Endothelial cell of umbilical vein (primary cell): ENCODE measurements around the gene PYGB. TPM values are rescaled to one million over a fixed set of nuclear protein-coding genes. Genes with fewer than 3 reads are reported as not detected.

Experiments used
- BruUV-seq: library from RNA; stranded (reverse); fragments of 400-500 nt; replicated peaks from 2 replicates; lab custom pipeline; 2021; lab: Mats Ljungman, UMichigan
- CTCF ChIA-PET: fragments of 300-600, 350-600 bp; sonication (Branson Sonifier 250); formaldehyde crosslinking; loops from one replicate; lab custom pipeline; 2021; ENCODE audit warnings: antibody characterized with exemption, inconsistent platforms; lab: Charles Lee
- POLR2A ChIA-PET: fragments of 300-600, 350-600 bp; sonication (Branson Sonifier 250); formaldehyde crosslinking; loops from one replicate; lab custom pipeline; 2021; ENCODE audit warnings: antibody characterized with exemption, inconsistent platforms; lab: Charles Lee
- DNase-seq: peaks from one replicate; pipeline ENCODE4 v3.0.0-alpha.2; 2011; ENCODE audit warnings: low read depth, low spot score
- FAIRE-seq: peaks from 2 replicates; lab custom pipeline; 2011; peaks lifted over from hg19 to GRCh38; lab: Jason Lieb, UNC
- H2AFZ ChIP-seq: 2 replicates; pipeline ENCODE4 v1.6.0; 2012; ENCODE audit warnings: low read depth, low read length, control low read depth, inconsistent platforms
- H3K27ac ChIP-seq: 2 replicates; pipeline ENCODE4 v1.5.1; 2011; ENCODE audit warnings: low read depth, mild to moderate bottlenecking, control low read depth, low read length, moderate library complexity; ENCODE audit not compliant: insufficient read depth
- H3K27me3 ChIP-seq, 2 experiments: 2 replicates each; pipeline versions ENCODE4 v1.6.0 to v1.6.1; 2011; ENCODE audit warnings: low read length in 2 of 2, mixed read lengths in 1 of 2; ENCODE audit not compliant: control insufficient read depth in 2 of 2, insufficient read depth in 2 of 2
- H3K36me3 ChIP-seq, 2 experiments: 2 replicates in 1 of 2; 3 replicates in 1 of 2; pipeline ENCODE4 v1.5.1; 2011; ENCODE audit warnings: low read length in 2 of 2, mild to moderate bottlenecking in 1 of 2, moderate library complexity in 1 of 2; ENCODE audit not compliant: control insufficient read depth in 2 of 2, insufficient read depth in 2 of 2; ENCODE audit errors: extremely low read depth in 1 of 2
- H3K4me1 ChIP-seq: 3 replicates; pipeline ENCODE4 v1.5.1; 2011; ENCODE audit warnings: mild to moderate bottlenecking, low read length; ENCODE audit not compliant: control insufficient read depth, insufficient read depth; ENCODE audit errors: extremely low read depth
- H3K4me2 ChIP-seq: 2 replicates; pipeline ENCODE4 v1.6.1; 2011; ENCODE audit warnings: low read length, control low read depth, mixed read lengths; ENCODE audit not compliant: insufficient read depth
- H3K4me3 ChIP-seq, 3 experiments: fragments of 200-600 bp in 1 of 3; sonication (generic), shearing (Covaris generic) in 1 of 3; replicated peaks in 1 of 3; 2 replicates each; pipeline ENCODE4 v1.5.1; 2011 to 2016; ENCODE audit warnings: control low read depth in 3 of 3, low read length in 3 of 3, mild to moderate bottlenecking in 2 of 3, inconsistent platforms in 1 of 3, low read depth in 1 of 3, moderate library complexity in 1 of 3; ENCODE audit not compliant: insufficient read depth in 1 of 3
- H3K79me2 ChIP-seq: 2 replicates; pipeline ENCODE4 v1.6.0; 2012; ENCODE audit warnings: low read length, inconsistent platforms; ENCODE audit not compliant: control insufficient read depth, insufficient read depth
- H3K9ac ChIP-seq: replicated peaks from 2 replicates; pipeline ENCODE3; 2011; ENCODE audit warnings: low read length, control low read depth; ENCODE audit not compliant: insufficient read depth; ENCODE audit errors: extremely low read depth
- H3K9me1 ChIP-seq: replicated peaks from 3 replicates; pipeline ENCODE4 v1.6.0; 2011; ENCODE audit warnings: mild to moderate bottlenecking, low read length; ENCODE audit not compliant: control insufficient read depth, insufficient read depth; ENCODE audit errors: extremely low read depth
- H3K9me3 ChIP-seq: replicated peaks from 2 replicates; pipeline ENCODE4 v1.5.1; 2012; ENCODE audit warnings: low read length, inconsistent platforms; ENCODE audit not compliant: control insufficient read depth, insufficient read depth
- H4K20me1 ChIP-seq: replicated peaks from 2 replicates; pipeline ENCODE3; 2011; ENCODE audit warnings: mild to moderate bottlenecking, low read length; ENCODE audit not compliant: control insufficient read depth, insufficient read depth; ENCODE audit errors: extremely low read depth
- EZH2 ChIP-seq: IDR thresholded peaks from 2 replicates; pipeline ENCODE4 v1.6.1; 2012; ENCODE audit warnings: borderline replicate concordance, low read depth, mild to moderate bottlenecking, moderate library complexity, low read length, inconsistent platforms; ENCODE audit not compliant: severe bottlenecking
- FOS ChIP-seq: IDR thresholded peaks from 2 replicates; pipeline ENCODE4 v1.6.1; 2011; ENCODE audit warnings: mild to moderate bottlenecking, low read length, moderate library complexity, borderline replicate concordance; ENCODE audit not compliant: insufficient read depth
- GATA2 ChIP-seq: IDR thresholded peaks from 2 replicates; pipeline ENCODE4 v1.7.0; 2011; ENCODE audit warnings: low read depth, mild to moderate bottlenecking, moderate library complexity, mixed read lengths, low read length; ENCODE audit not compliant: insufficient read length, insufficient read depth
- JUN ChIP-seq: IDR thresholded peaks from 2 replicates; pipeline ENCODE4 v1.6.1; 2011; ENCODE audit warnings: borderline replicate concordance, low read depth; ENCODE audit not compliant: insufficient read length, insufficient read depth
- MYC ChIP-seq: IDR thresholded peaks from one replicate; pipeline ENCODE4 v1.6.1; 2011; ENCODE audit warnings: mild to moderate bottlenecking, low read depth, low read length
- POLR2A ChIP-seq: IDR thresholded peaks from 2 replicates; pipeline ENCODE4 v1.6.1; 2012; ENCODE audit warnings: low read depth, mild to moderate bottlenecking, control low read depth, low read length
- POLR2AphosphoS5 ChIP-seq: IDR thresholded peaks from 2 replicates; pipeline ENCODE4 v1.6.1; 2012; ENCODE audit warnings: low read depth, mild to moderate bottlenecking, control low read depth, low read length, moderate library complexity; ENCODE audit not compliant: insufficient read depth
- dilution Hi-C: fragments of 300-500 bp; cut with MboI; formaldehyde crosslinking; loops from one replicate; pipeline ENCODE4 v1.15.0; 2019; ENCODE audit warnings: low sequenced_read_pairs; ENCODE audit not compliant: extremely low pct_ligation_motif_present
- intact Hi-C: fragments of 100-400 bp; cut with micrococcal nuclease; formaldehyde crosslinking; loops from one replicate; pipeline ENCODE4 v1.10.0; 2022
- polyA plus RNA-seq, 4 experiments: library from polyadenylated mRNA; depleted of rRNA in 3 of 4; stranded (reverse) in 3 of 4; unstranded in 1 of 4; fragments of >200 nt; gene quantifications; 2 replicates each; pipeline versions ENCODE4 v1.2.1 to v1.2.3, GENCODE V29; 2011 to 2012; ENCODE audit warnings: missing spikeins in 1 of 4
- total RNA-seq: library from RNA; stranded (reverse); gene quantifications from 2 replicates; pipeline ENCODE4 v1.2.3, GENCODE V29; 2021
- TF ChIP-seq, protein P1 (sequence below): IDR thresholded peaks from 2 replicates; pipeline ENCODE4 v1.6.1; 2011; ENCODE audit not compliant: insufficient read depth, insufficient read length
- TF ChIP-seq, protein P2 (sequence below), 2 donors: IDR thresholded peaks; 1 replicate in 1 of 2; 2 replicates in 1 of 2; pipeline ENCODE4 v1.5.1; 2011; ENCODE audit warnings: low read length in 2 of 2, mild to moderate bottlenecking in 2 of 2, moderate library complexity in 2 of 2, control low read depth in 1 of 2, inconsistent platforms in 1 of 2, low read depth in 1 of 2; ENCODE audit not compliant: insufficient read depth in 1 of 2; ENCODE audit errors: extremely low read depth in 1 of 2

Gene PYGB
- total and polyA plus RNA-seq, 2 donors (not counting 3 experiments of a cell fraction or from before 2014, with no cell fraction given): 36.1 to 60.2 TPM

DNA sequence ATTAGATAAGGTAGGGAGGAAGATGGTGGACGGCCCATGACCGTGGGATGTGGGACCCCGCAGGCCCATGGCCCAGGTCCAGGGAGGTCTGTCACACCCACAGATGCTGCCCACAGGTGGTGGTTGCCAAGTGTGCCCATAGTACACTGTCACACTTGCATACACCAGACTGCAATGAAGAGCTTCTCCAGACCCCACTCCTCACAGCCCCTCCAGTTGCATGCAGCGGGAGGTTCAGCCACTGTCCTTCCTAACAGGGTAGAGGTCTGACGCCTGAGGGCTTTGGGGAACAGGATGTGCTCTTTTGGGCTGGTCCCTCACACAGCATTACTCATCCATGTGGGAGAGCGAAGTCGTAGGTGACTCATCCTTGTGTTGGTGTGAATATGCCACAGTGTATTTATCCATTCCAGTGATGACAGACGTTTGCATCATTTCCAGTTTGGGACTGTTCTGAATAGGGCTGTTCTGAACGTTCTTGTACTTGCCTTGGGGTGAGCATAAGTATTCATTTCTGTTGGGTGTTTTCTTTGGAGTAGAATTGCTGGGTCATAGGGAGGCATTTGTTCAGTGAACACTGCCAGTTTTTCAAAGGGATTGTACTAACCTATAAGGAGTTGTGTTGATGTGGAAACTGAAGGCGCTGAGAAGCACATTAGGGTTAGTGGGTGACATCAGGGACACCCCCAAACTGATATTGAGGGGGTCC is 10.1 kb upstream of the PYGB start:
- no peaks in the 10 kb centered on the region for H3K9me1 ChIP-seq
- FAIRE-seq (peak; percentile 99), DNase-seq (peak; percentile 92)
- peak overlapping the region; percentile 14 for H3K4me2 ChIP-seq
- no peak overlapping the region for H3K9ac ChIP-seq
- no TSS peak for BruUV-seq
- H2AFZ ChIP-seq: peak overlapping the region; percentile 13
- no peaks in the 10 kb centered on the region for H3K79me2 ChIP-seq
- peaks cover 19% of the 10 kb centered on the region for H3K4me1 ChIP-seq
- H3K4me3 ChIP-seq: no peak overlapping the region
- H4K20me1 ChIP-seq: no peaks in the 10 kb centered on the region
- ChIA-PET POLR2A (no interaction called here), CTCF (interaction anchor here (0.9 to 1.6 kb wide), 3 partner anchors 10 to 161 kb away, joined by 3 to 9 read pairs (median 4); partner anchors contain the start of gene PYGB)
- TF ChIP-seq GATA2: no peak
- TF ChIP-seq, protein P1, sequence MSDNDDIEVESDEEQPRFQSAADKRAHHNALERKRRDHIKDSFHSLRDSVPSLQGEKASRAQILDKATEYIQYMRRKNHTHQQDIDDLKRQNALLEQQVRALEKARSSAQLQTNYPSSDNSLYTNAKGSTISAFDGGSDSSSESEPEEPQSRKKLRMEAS: no peak
- peak; percentile 100 for TF ChIP-seq JUN
- TF ChIP-seq, protein P2, sequence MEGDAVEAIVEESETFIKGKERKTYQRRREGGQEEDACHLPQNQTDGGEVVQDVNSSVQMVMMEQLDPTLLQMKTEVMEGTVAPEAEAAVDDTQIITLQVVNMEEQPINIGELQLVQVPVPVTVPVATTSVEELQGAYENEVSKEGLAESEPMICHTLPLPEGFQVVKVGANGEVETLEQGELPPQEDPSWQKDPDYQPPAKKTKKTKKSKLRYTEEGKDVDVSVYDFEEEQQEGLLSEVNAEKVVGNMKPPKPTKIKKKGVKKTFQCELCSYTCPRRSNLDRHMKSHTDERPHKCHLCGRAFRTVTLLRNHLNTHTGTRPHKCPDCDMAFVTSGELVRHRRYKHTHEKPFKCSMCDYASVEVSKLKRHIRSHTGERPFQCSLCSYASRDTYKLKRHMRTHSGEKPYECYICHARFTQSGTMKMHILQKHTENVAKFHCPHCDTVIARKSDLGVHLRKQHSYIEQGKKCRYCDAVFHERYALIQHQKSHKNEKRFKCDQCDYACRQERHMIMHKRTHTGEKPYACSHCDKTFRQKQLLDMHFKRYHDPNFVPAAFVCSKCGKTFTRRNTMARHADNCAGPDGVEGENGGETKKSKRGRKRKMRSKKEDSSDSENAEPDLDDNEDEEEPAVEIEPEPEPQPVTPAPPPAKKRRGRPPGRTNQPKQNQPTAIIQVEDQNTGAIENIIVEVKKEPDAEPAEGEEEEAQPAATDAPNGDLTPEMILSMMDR (IDR thresholded peaks at IDR 0.05; ENCODE audit: extremely low read depth in 1 of 2, insufficient read depth in 1 of 2, low read depth in 1 of 2, low read length in 2 of 2): no peak
- TF ChIP-seq POLR2A: peak; percentile 51
- peak; percentile 100 for TF ChIP-seq FOS
- TF ChIP-seq POLR2AphosphoS5: peak; percentile 82
- TF ChIP-seq EZH2: no peak
- peak; percentile 60 for TF ChIP-seq MYC
- no peaks in the 10 kb centered on the region for H3K9me3 ChIP-seq
- no peaks in the 10 kb centered on the region for H3K36me3 ChIP-seq
- no peaks in the 10 kb centered on the region for H3K27me3 ChIP-seq
- intact Hi-C loops (loop anchor here (1.0 kb wide), 1 partner anchor 10 kb away; no protein-coding TSS in a partner anchor), dilution Hi-C loops (no loop called here)
- peak overlapping the region; percentile 80 for H3K27ac ChIP-seq
